Lung (tissue), 12 donors: ENCODE results near the gene RHOT2. TPM values are rescaled to one million over a fixed set of nuclear protein-coding genes. Genes with fewer than 3 reads are reported as not detected.

Source experiments
- ATAC-seq: fragments of 200-7000 bp; cut with Tn5 transposase; one replicate; pipeline ENCODE4 v1.9.1; 2020; ENCODE audit warnings: moderate number of reproducible peaks; ENCODE audit not compliant: insufficient read depth, low FRiP score
- DNase-seq, 3 donors: peaks; one replicate each; pipeline ENCODE4 v3.0.0-alpha.2; 2013 to 2017
- H3K27ac ChIP-seq, 2 donors: one replicate each; pipeline ENCODE4 v1.5.1; 2013; ENCODE audit warnings: mild to moderate bottlenecking in 2 of 2, moderate library complexity in 2 of 2, control low read depth in 1 of 2, inconsistent platforms in 1 of 2, low read depth in 1 of 2, low read length in 1 of 2
- H3K27me3 ChIP-seq, 3 donors: one replicate each; pipeline ENCODE4 v1.5.1; 2013; ENCODE audit warnings: low read length in 2 of 3; ENCODE audit not compliant: control insufficient read depth in 3 of 3, insufficient read depth in 3 of 3
- H3K36me3 ChIP-seq, 4 donors: one replicate each; pipeline ENCODE4 v1.5.1; 2013; ENCODE audit warnings: low read length in 4 of 4, mild to moderate bottlenecking in 1 of 4, moderate library complexity in 1 of 4; ENCODE audit not compliant: control insufficient read depth in 4 of 4, insufficient read depth in 4 of 4
- H3K4me1 ChIP-seq, 5 donors: one replicate each; pipeline ENCODE4 v1.5.1; 2013; ENCODE audit warnings: low read length in 5 of 5, mild to moderate bottlenecking in 2 of 5, moderate library complexity in 1 of 5; ENCODE audit not compliant: control insufficient read depth in 5 of 5, insufficient read depth in 5 of 5
- H3K4me3 ChIP-seq: one replicate; pipeline ENCODE4 v1.5.1; 2013; ENCODE audit warnings: mild to moderate bottlenecking, control low read depth, moderate library complexity
- H3K9ac ChIP-seq, 2 donors: one replicate each; pipeline ENCODE4 v1.5.1; 2013; ENCODE audit warnings: low read length in 2 of 2, control low read depth in 1 of 2; ENCODE audit not compliant: insufficient read depth in 1 of 2
- H3K9me3 ChIP-seq, 4 donors: one replicate each; pipeline ENCODE4 v1.5.1; 2013; ENCODE audit warnings: low read length in 3 of 4, mild to moderate bottlenecking in 1 of 4, moderate library complexity in 1 of 4; ENCODE audit not compliant: control insufficient read depth in 4 of 4, insufficient read depth in 3 of 4
- CTCF ChIP-seq: IDR thresholded peaks from 2 replicates; pipeline ENCODE4 v1.5.1; 2012; ENCODE audit warnings: mild to moderate bottlenecking; ENCODE audit errors: control extremely low read depth, extremely low read depth
- WGBS, 2 donors: extraction: QIAGEN DNeasy Blood & Tissue Kit; methylation state at CpG; one replicate each; pipeline ENCODE4 v1.1.7; 2013; 5-methylcytosine and 5-hydroxymethylcytosine counted together
- polyA plus RNA-seq, 2 donors: library from polyadenylated mRNA; stranded (reverse); fragments of 200-250 nt; gene quantifications; one replicate each; pipeline ENCODE4 v1.2.1, GENCODE V29; 2013
- total RNA-seq, 2 donors: library from RNA; depleted of rRNA in 1 of 2; stranded (reverse); fragments of >200 nt in 1 of 2; gene quantifications; one replicate each; pipeline ENCODE4 v1.2.1, GENCODE V29; 2014 to 2021
- donor health status: control.
- donor health status: control.
- donor health status: Bipolar disorder and iron deficiency.
- donor health status: healthy.
- donor health status: DM: yes; HTN: yes; CAD: no.

Gene RHOT2
- total and polyA plus RNA-seq, 4 donors, result 40.5 to 121 (median 115) TPM

- ATAC-seq (no peak), DNase-seq (no peak)
- no peaks in the 10 kb centered on the region for H3K27me3 ChIP-seq
- H3K27ac ChIP-seq, result no peak overlapping the region
- no peak for TF ChIP-seq CTCF
- peaks cover 2 to 46% (median 19%) of the 10 kb centered on the region in 4 donors for H3K36me3 ChIP-seq
- no peak overlapping the region for H3K4me3 ChIP-seq
- H3K9ac ChIP-seq, result no peak overlapping the region
- WGBS, 2 donors, result 92 to 96% methylated on average over 21 of the region's 21 CpGs
- peaks cover 0 to 21% (median 4%) of the 10 kb centered on the region in 5 donors for H3K4me1 ChIP-seq
- peaks cover 0 to 4% (median 0%) of the 10 kb centered on the region in 4 donors for H3K9me3 ChIP-seq
Observed at GRCh38 chr16:672851-673250, 4.9 kb downstream of the RHOT2 start.

- Histone ChIP-seq H3K27me3 (no peaks in the 10 kb centered on the region), H3K4me3 (no peak overlapping the region), H3K9me3 (peaks cover 0 to 4% (median 0%) of the 10 kb centered on the region in 4 donors), H3K9ac (no peak overlapping the region), H3K36me3 (peaks cover 2 to 46% (median 19%) of the 10 kb centered on the region in 4 donors), H3K4me1 (peaks cover 0 to 21% (median 4%) of the 10 kb centered on the region in 5 donors), H3K27ac (no peak overlapping the region)
- ATAC-seq, result no peak
- TF ChIP-seq CTCF, result no peak
- 93 to 96% methylated on average over 17 to 18 of the region's 18 CpGs for WGBS, 2 donors
- DNase-seq, result no peak
Observed at GRCh38 chr16:673399-673991, 5.6 kb downstream of the RHOT2 start.

GRCh38 chr16:674214-674881 is 6.4 kb downstream of the RHOT2 start:
- H3K4me3 ChIP-seq, result no peak overlapping the region

More at GRCh38 chr16:674214-674881, 6.4 kb downstream of the RHOT2 start:
- Histone ChIP-seq H3K4me1 (peaks cover 0 to 17% (median 9%) of the 10 kb centered on the region in 5 donors), H3K27ac (no peak overlapping the region), H3K36me3 (peaks cover 2 to 46% (median 19%) of the 10 kb centered on the region in 4 donors), H3K27me3 (no peaks in the 10 kb centered on the region), H3K9me3 (peaks cover 0 to 4% (median 0%) of the 10 kb centered on the region in 4 donors), H3K9ac (no peak overlapping the region)
- ATAC-seq, result no peak
- no peak for DNase-seq
- TF ChIP-seq CTCF, result no peak
- 81 to 88% methylated on average over 22 of the region's 22 CpGs for WGBS, 2 donors
